Measurements from ENCODE around the gene MTERF4.

DNA sequence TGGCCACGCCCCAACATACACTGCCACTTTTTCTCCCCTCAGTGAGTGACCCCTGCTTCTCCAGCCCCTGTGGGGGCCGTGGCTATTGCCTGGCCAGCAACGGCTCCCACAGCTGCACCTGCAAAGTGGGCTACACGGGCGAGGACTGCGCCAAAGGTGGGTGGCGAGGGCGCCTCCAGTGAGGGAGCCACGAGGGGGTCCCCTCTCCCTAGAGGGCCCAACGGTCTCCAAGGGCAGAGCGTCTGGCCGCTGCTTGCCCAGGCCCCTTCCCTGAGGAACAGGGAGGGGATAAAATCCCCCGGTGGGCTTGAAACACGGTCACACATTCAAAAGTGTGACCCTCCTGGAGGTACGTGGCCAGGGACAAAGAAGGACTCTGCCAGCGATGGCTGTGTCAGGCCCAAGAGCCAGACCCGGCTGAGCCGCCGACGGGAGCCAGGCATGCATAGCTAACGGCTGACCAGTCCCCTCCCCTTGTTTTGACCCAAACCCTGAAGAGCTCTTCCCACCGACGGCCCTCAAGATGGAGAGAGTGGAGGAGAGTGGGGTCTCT lies 37.2 kb downstream of the MTERF4 start:
- TF ChIP-seq, protein P1, sequence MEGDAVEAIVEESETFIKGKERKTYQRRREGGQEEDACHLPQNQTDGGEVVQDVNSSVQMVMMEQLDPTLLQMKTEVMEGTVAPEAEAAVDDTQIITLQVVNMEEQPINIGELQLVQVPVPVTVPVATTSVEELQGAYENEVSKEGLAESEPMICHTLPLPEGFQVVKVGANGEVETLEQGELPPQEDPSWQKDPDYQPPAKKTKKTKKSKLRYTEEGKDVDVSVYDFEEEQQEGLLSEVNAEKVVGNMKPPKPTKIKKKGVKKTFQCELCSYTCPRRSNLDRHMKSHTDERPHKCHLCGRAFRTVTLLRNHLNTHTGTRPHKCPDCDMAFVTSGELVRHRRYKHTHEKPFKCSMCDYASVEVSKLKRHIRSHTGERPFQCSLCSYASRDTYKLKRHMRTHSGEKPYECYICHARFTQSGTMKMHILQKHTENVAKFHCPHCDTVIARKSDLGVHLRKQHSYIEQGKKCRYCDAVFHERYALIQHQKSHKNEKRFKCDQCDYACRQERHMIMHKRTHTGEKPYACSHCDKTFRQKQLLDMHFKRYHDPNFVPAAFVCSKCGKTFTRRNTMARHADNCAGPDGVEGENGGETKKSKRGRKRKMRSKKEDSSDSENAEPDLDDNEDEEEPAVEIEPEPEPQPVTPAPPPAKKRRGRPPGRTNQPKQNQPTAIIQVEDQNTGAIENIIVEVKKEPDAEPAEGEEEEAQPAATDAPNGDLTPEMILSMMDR (IDR thresholded peaks at IDR 0.05; ENCODE audit: poor library complexity, severe bottlenecking), result no peak
- no peak for TF ChIP-seq POLR2AphosphoS5 (IDR thresholded peaks at IDR 0.05)
